Fibroblast of lung (primary cell): ENCODE results near the gene TPPP3.

ENCODE experiments used
- EZH2 ChIP-seq: IDR thresholded peaks from 2 replicates; pipeline ENCODE4 v1.5.1; 2012; ENCODE audit warnings: low read length, control low read depth, mild to moderate bottlenecking; ENCODE audit errors: missing control alignments
- TF ChIP-seq, protein P1 (sequence below), 2 donors: IDR thresholded peaks in 1 of 2; conservative IDR thresholded peaks in 1 of 2; 1 replicate in 1 of 2; 2 replicates in 1 of 2; pipeline ENCODE4 v1.5.1; 2011 to 2012; ENCODE audit warnings: low read length in 2 of 2, control low read depth in 1 of 2, inconsistent platforms in 1 of 2, low read depth in 1 of 2, mild to moderate bottlenecking in 1 of 2

DNA sequence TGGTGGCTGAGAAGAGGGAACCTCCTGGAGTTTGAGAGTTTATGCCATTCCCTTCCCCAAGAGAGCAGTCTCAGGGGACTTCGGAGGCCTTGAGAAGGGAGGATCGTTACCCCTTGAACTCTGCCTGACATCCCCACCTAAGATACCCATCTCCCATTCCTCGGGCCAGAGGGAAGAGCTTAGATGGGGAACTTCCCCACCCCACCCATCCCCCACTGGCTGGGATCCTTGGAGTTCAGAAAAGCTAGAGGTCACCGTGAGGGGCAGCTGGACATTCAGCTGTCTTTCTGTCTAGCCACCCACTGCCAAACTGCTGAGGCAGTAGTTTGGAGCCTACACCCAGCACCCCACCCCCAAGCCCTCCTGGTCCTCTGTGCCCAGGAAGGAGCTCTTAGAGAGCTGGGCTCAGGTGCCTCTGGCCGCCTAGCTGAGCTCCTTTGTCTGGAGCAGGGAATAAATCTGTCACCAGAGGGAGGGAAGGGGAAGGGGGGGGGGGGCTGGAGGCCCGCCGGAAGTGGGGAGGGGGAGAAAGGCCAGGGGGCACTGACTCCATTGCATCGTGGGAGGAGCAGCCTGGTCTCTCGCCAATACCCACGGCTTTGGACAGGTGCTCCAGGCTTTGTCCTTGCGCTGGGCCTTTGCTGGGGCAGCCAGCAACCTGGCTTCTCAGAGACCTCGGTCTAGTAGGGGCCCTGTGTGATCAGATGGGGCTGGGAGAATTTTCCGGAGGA, 38.6 kb upstream of the TPPP3 start:
- TF ChIP-seq, protein P1, sequence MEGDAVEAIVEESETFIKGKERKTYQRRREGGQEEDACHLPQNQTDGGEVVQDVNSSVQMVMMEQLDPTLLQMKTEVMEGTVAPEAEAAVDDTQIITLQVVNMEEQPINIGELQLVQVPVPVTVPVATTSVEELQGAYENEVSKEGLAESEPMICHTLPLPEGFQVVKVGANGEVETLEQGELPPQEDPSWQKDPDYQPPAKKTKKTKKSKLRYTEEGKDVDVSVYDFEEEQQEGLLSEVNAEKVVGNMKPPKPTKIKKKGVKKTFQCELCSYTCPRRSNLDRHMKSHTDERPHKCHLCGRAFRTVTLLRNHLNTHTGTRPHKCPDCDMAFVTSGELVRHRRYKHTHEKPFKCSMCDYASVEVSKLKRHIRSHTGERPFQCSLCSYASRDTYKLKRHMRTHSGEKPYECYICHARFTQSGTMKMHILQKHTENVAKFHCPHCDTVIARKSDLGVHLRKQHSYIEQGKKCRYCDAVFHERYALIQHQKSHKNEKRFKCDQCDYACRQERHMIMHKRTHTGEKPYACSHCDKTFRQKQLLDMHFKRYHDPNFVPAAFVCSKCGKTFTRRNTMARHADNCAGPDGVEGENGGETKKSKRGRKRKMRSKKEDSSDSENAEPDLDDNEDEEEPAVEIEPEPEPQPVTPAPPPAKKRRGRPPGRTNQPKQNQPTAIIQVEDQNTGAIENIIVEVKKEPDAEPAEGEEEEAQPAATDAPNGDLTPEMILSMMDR (conservative IDR thresholded peaks at IDR 0.05 in 1 of 2, IDR thresholded peaks at IDR 0.05 in 1 of 2; ENCODE audit: low read depth in 1 of 2, low read length in 2 of 2): no peak
- TF ChIP-seq EZH2: no peak
